Caco-2 (cell line): ENCODE measurements around the gene GOPC. TPM values are rescaled to one million over a fixed set of nuclear protein-coding genes. Genes with fewer than 3 reads are reported as not detected.

Source experiments
- BruUV-seq: library from RNA; stranded (reverse); fragments of 400-500 nt; replicated peaks from 2 replicates; lab custom pipeline; 2021; lab: Mats Ljungman, UMichigan
- CTCF ChIA-PET: fragments of 300-600 bp; sonication (Branson Sonifier 250); formaldehyde crosslinking; loops from one replicate; lab custom pipeline; 2022; ENCODE audit warnings: antibody characterized with exemption; lab: Charles Lee
- POLR2A ChIA-PET: fragments of 300-600 bp; sonication (Branson Sonifier 250); formaldehyde crosslinking; loops from one replicate; lab custom pipeline; 2022; ENCODE audit warnings: antibody characterized with exemption; lab: Charles Lee
- DNase-seq, 2 experiments: peaks; one replicate each; pipeline versions ENCODE4 v3.0.0 to v3.0.0-alpha.2; 2020 to 2022
- H3K27me3 ChIP-seq: replicated peaks from 2 replicates; pipeline ENCODE4 v1.6.0; 2011; ENCODE audit warnings: low read length; ENCODE audit not compliant: control insufficient read depth, insufficient read depth
- H3K36me3 ChIP-seq: 2 replicates; pipeline ENCODE4 v1.5.1; 2011; ENCODE audit warnings: low read length; ENCODE audit not compliant: control insufficient read depth, insufficient read depth
- H3K4me1 ChIP-seq: fragments of 250-450 bp; sonication (Bioruptor Pico); 2 replicates; pipeline ENCODE4 v1.5.1; 2020; ENCODE audit warnings: mild to moderate bottlenecking
- H3K4me3 ChIP-seq: 2 replicates; pipeline ENCODE4 v1.5.1; 2011; ENCODE audit warnings: low read depth, mild to moderate bottlenecking, control low read depth, low read length
- H3K9me3 ChIP-seq: fragments of 250-450 bp; sonication (Bioruptor Pico); 2 replicates; pipeline ENCODE4 v1.5.1; 2020; ENCODE audit warnings: mild to moderate bottlenecking, moderate library complexity
- H3K27ac Mint-ChIP-seq: one replicate; pipeline ENCODE4 v1.8.0; 2022; ENCODE audit warnings: mixed read lengths; ENCODE audit not compliant: unreplicated experiment
- H3K27me3 Mint-ChIP-seq: one replicate; pipeline ENCODE4 v1.8.0; 2022; ENCODE audit warnings: mixed read lengths; ENCODE audit not compliant: insufficient read depth, unreplicated experiment
- H3K36me3 Mint-ChIP-seq: one replicate; pipeline ENCODE4 v1.8.0; 2022; ENCODE audit warnings: mild to moderate bottlenecking, mixed read lengths; ENCODE audit not compliant: insufficient read depth, unreplicated experiment
- H3K4me1 Mint-ChIP-seq: one replicate; pipeline ENCODE4 v1.8.0; 2022; ENCODE audit warnings: low read depth, mixed read lengths; ENCODE audit not compliant: unreplicated experiment
- H3K4me3 Mint-ChIP-seq: one replicate; pipeline ENCODE4 v1.8.0; 2022; ENCODE audit warnings: mild to moderate bottlenecking, moderate library complexity, mixed read lengths; ENCODE audit not compliant: unreplicated experiment
- H3K9me3 Mint-ChIP-seq: one replicate; pipeline ENCODE4 v1.8.0; 2022; ENCODE audit warnings: mixed read lengths; ENCODE audit not compliant: unreplicated experiment
- intact Hi-C: fragments of 100-400 bp; cut with micrococcal nuclease; formaldehyde crosslinking; loops from one replicate; pipeline ENCODE4 v1.10.0; 2022; ENCODE audit not compliant: unreplicated experiment
- total RNA-seq: library from RNA; stranded (reverse); gene quantifications from 2 replicates; pipeline ENCODE4 v1.2.3, GENCODE V29; 2022
- TF ChIP-seq, protein P1 (sequence below), 2 experiments: fragments of 200-600 bp in 1 of 2; IDR thresholded peaks; 1 replicate in 1 of 2; 2 replicates in 1 of 2; pipeline versions ENCODE4 v1.5.1 to v1.8.0; 2011 to 2022; ENCODE audit warnings: antibody characterized with exemption in 1 of 2, control low read depth in 1 of 2, inconsistent platforms in 1 of 2, low read depth in 1 of 2, low read length in 1 of 2, mild to moderate bottlenecking in 1 of 2, moderate library complexity in 1 of 2; ENCODE audit not compliant: insufficient read depth in 1 of 2, severe bottlenecking in 1 of 2, unreplicated experiment in 1 of 2

Gene GOPC
- total RNA-seq, 1 experiment from 2014 or later = 29.0 TPM

DNA sequence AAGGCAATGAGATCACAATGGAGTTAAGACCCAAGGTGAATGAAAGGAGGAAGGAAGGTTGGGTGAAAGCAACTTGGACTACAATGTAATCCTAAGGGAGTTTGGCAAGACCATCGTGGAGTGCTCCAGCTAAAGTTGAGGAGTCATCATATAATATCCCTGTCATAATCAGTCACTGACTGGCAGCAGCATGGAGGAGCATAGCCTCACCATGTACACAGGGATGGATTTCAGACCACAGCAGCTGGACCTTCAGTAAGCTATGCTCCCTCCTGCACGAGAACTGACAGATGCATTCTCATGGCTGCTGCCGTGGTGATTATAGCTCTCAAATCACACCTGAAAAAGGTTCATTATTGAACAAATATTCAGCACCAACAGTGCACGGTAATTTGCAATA, 43.0 kb downstream of the GOPC start:
- Histone ChIP-seq H3K36me3 (no peaks in the 10 kb centered on the region), H3K9me3 (no peaks in the 10 kb centered on the region), H3K27me3 (no peaks in the 10 kb centered on the region), H3K4me1 (peaks cover 15% of the 10 kb centered on the region), H3K4me3 (no peak overlapping the region)
- no TSS peak for BruUV-seq
- no peak overlapping the region for H3K4me3 Mint-ChIP-seq
- TF ChIP-seq, protein P1, sequence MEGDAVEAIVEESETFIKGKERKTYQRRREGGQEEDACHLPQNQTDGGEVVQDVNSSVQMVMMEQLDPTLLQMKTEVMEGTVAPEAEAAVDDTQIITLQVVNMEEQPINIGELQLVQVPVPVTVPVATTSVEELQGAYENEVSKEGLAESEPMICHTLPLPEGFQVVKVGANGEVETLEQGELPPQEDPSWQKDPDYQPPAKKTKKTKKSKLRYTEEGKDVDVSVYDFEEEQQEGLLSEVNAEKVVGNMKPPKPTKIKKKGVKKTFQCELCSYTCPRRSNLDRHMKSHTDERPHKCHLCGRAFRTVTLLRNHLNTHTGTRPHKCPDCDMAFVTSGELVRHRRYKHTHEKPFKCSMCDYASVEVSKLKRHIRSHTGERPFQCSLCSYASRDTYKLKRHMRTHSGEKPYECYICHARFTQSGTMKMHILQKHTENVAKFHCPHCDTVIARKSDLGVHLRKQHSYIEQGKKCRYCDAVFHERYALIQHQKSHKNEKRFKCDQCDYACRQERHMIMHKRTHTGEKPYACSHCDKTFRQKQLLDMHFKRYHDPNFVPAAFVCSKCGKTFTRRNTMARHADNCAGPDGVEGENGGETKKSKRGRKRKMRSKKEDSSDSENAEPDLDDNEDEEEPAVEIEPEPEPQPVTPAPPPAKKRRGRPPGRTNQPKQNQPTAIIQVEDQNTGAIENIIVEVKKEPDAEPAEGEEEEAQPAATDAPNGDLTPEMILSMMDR (IDR thresholded peaks at IDR 0.05; ENCODE audit: insufficient read depth in 1 of 2, low read depth in 1 of 2, low read length in 1 of 2, severe bottlenecking in 1 of 2, unreplicated experiment in 1 of 2) = no peak
- H3K27ac Mint-ChIP-seq = no peak overlapping the region
- H3K27me3 Mint-ChIP-seq = no peaks in the 10 kb centered on the region
- no peak for DNase-seq
- ChIA-PET CTCF (interaction anchor here (2.3 kb wide), 2 partner anchors 81 to 110 kb away, joined by 6 to 9 read pairs; no protein-coding TSS in a partner anchor), POLR2A (no interaction called here)
- no peaks in the 10 kb centered on the region for H3K4me1 Mint-ChIP-seq
- no peaks in the 10 kb centered on the region for H3K9me3 Mint-ChIP-seq
- peaks cover 40% of the 10 kb centered on the region for H3K36me3 Mint-ChIP-seq
- intact Hi-C loops = loop anchor here (5.0 kb wide), 2 partner anchors 157 to 212 kb away; no protein-coding TSS in a partner anchor

- ChIA-PET POLR2A (no interaction called here), CTCF (interaction anchor here (2.3 kb wide), 2 partner anchors 81 to 109 kb away, joined by 6 to 9 read pairs; no protein-coding TSS in a partner anchor)
- Mint-ChIP-seq H3K27me3 (no peaks in the 10 kb centered on the region), H3K27ac (no peak overlapping the region), H3K4me3 (no peak overlapping the region), H3K9me3 (no peaks in the 10 kb centered on the region), H3K36me3 (peaks cover 40% of the 10 kb centered on the region), H3K4me1 (no peaks in the 10 kb centered on the region)
- DNase-seq = no peak
- intact Hi-C loops = loop anchor here (5.0 kb wide), 2 partner anchors 157 to 212 kb away; no protein-coding TSS in a partner anchor
- no peak overlapping the region for H3K4me3 ChIP-seq
- BruUV-seq = no TSS peak
- H3K9me3 ChIP-seq = no peaks in the 10 kb centered on the region
- no peaks in the 10 kb centered on the region for H3K27me3 ChIP-seq
- H3K4me1 ChIP-seq = peaks cover 15% of the 10 kb centered on the region
- TF ChIP-seq, protein P1 (IDR thresholded peaks at IDR 0.05; ENCODE audit: insufficient read depth in 1 of 2, low read depth in 1 of 2, low read length in 1 of 2, severe bottlenecking in 1 of 2, unreplicated experiment in 1 of 2) = no peak
- no peaks in the 10 kb centered on the region for H3K36me3 ChIP-seq
Observed at GRCh38 chr6:117558818-117559217, 43.5 kb downstream of the GOPC start.

DNA sequence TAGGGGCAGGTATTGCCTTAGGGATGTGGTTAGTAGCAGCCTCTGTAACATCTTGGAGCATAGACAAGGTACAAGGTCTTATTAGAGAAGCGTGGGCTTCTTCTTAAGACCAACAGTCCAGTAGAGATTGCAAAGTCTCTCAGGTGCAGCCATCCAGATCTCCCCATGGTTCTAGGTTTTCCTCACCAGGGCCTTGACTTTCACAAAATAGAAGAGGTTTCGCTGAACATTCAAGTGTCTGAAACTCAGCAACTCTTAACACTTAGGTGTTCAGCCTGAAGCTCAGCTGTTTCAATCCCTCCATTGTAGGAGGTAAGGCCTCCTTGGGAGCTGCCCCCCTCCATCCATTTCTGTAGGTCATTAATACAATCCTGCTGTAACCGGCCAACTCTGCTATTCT, 44.4 kb downstream of the GOPC start:
- Histone ChIP-seq H3K9me3 (no peaks in the 10 kb centered on the region), H3K36me3 (no peaks in the 10 kb centered on the region), H3K4me3 (no peak overlapping the region), H3K27me3 (no peaks in the 10 kb centered on the region), H3K4me1 (peaks cover 20% of the 10 kb centered on the region)
- ChIA-PET CTCF (interaction anchor here (2.3 kb wide), 2 partner anchors 80 to 108 kb away, joined by 6 to 9 read pairs; no protein-coding TSS in a partner anchor), POLR2A (no interaction called here)
- TF ChIP-seq, protein P1 (IDR thresholded peaks at IDR 0.05; ENCODE audit: insufficient read depth in 1 of 2, low read depth in 1 of 2, low read length in 1 of 2, severe bottlenecking in 1 of 2, unreplicated experiment in 1 of 2) = no peak
- H3K4me3 Mint-ChIP-seq = no peak overlapping the region
- H3K4me1 Mint-ChIP-seq = no peaks in the 10 kb centered on the region
- no peak for DNase-seq
- no peak overlapping the region for H3K27ac Mint-ChIP-seq
- BruUV-seq = no TSS peak
- peaks cover 37% of the 10 kb centered on the region for H3K36me3 Mint-ChIP-seq
- no peaks in the 10 kb centered on the region for H3K27me3 Mint-ChIP-seq
- H3K9me3 Mint-ChIP-seq = no peaks in the 10 kb centered on the region
- intact Hi-C loops = loop anchor here (5.0 kb wide), 2 partner anchors 156 to 211 kb away; no protein-coding TSS in a partner anchor
